GM18499 (cell line): ENCODE data around the gene TMOD3.
"Not testable (repeated sequence)": the region's sequence is repeated elsewhere in the genome, so short reads cannot be mapped to it uniquely, and the experiment has no call there.

ENCODE experiments used
- ATAC-seq: cut with Tn5 transposase; IDR thresholded peaks from one replicate; pipeline ENCODE4 v1.9.1; 2021; ENCODE audit warnings: moderate number of reproducible peaks; ENCODE audit not compliant: insufficient read depth, unreplicated experiment

The TMOD3 gene

GRCh38 chr15:51861557-51862359 is 32.3 kb downstream of the TMOD3 start:
- no peak for ATAC-seq

- no peak for ATAC-seq
These were observed 33.7 kb downstream of the TMOD3 start for GRCh38 chr15:51863131-51863530.

- ATAC-seq = no peak
These were observed 35.1 kb downstream of the TMOD3 start for GRCh38 chr15:51864408-51865056.

GRCh38 chr15:51865317-51865716 is 35.9 kb downstream of the TMOD3 start:
- no peak for ATAC-seq

- no peak for ATAC-seq
These were observed 36.7 kb downstream of the TMOD3 start for GRCh38 chr15:51866161-51866560.

- ATAC-seq = no peak
These were observed 37.3 kb downstream of the TMOD3 start for GRCh38 chr15:51866751-51867150.

GRCh38 chr15:51869060-51869421 is 39.6 kb downstream of the TMOD3 start:
- ATAC-seq = no peak

GRCh38 chr15:51870774-51871173 is 41.3 kb downstream of the TMOD3 start:
- ATAC-seq = no peak

- ATAC-seq = no peak
These were observed 45.5 kb downstream of the TMOD3 start for GRCh38 chr15:51874751-51875644.

- no peak for ATAC-seq
These were observed 46.7 kb downstream of the TMOD3 start for GRCh38 chr15:51876169-51876568.

- ATAC-seq = no peak
These were observed 49.3 kb downstream of the TMOD3 start for GRCh38 chr15:51878446-51879386.

GRCh38 chr15:51879555-51879954 is 50.1 kb downstream of the TMOD3 start:
- no peak for ATAC-seq

GRCh38 chr15:51883271-51883837 is 53.9 kb downstream of the TMOD3 start:
- ATAC-seq = no peak

GRCh38 chr15:51884041-51884440 is 54.6 kb downstream of the TMOD3 start:
- ATAC-seq = no peak

GRCh38 chr15:51884517-51885236 is 55.2 kb downstream of the TMOD3 start:
- no peak for ATAC-seq

GRCh38 chr15:51885758-51886157 is 56.3 kb downstream of the TMOD3 start:
- not testable (repeated sequence) for ATAC-seq

- no peak for ATAC-seq
These were observed 58.6 kb downstream of the TMOD3 start for GRCh38 chr15:51887887-51888592.

- ATAC-seq = no peak
These were observed 59.2 kb downstream of the TMOD3 start for GRCh38 chr15:51888593-51889195.
